Smooth muscle cell (in vitro differentiated cells): ENCODE data around the gene TBC1D23. TPM values are rescaled to one million over a fixed set of nuclear protein-coding genes. Genes with fewer than 3 reads are reported as not detected.
A peak's percentile ranks its signal among the peaks of the same experiment; 100 is the strongest.

Source experiments
- DNase-seq: peaks from one replicate; lab custom pipeline; 2025; ENCODE audit not compliant: unreplicated experiment; lab: John Stamatoyannopoulos, UW
- H2AFZ ChIP-seq: fragments of 200-600 bp; sonication (generic); 2 replicates; pipeline ENCODE4 v1.6.0; 2016; ENCODE audit warnings: antibody characterized with exemption, low read depth, mild to moderate bottlenecking
- H3F3A ChIP-seq: fragments of 200-600 bp; sonication (generic); 2 replicates; pipeline ENCODE4 v1.6.0; 2017; ENCODE audit warnings: antibody characterized with exemption, low read depth
- H3K27ac ChIP-seq: fragments of 200-600 bp; sonication (generic); 2 replicates; pipeline ENCODE4 v1.5.1; 2016; ENCODE audit warnings: low read depth, mild to moderate bottlenecking
- H3K27me3 ChIP-seq: fragments of 200-600 bp; sonication (generic); 2 replicates; pipeline ENCODE4 v1.6.1; 2016; ENCODE audit warnings: low read depth, mild to moderate bottlenecking
- H3K36me3 ChIP-seq: fragments of 200-600 bp; sonication (generic); 2 replicates; pipeline ENCODE4 v1.5.1; 2016; ENCODE audit warnings: low read depth
- H3K4me1 ChIP-seq: fragments of 200-600 bp; sonication (generic); 2 replicates; pipeline ENCODE4 v1.5.1; 2016; ENCODE audit warnings: low read depth
- H3K4me2 ChIP-seq: fragments of 200-600 bp; sonication (generic); 2 replicates; pipeline ENCODE4 v1.6.0; 2016; ENCODE audit warnings: mild to moderate bottlenecking
- H3K4me3 ChIP-seq: fragments of 200-600 bp; sonication (generic); 2 replicates; pipeline ENCODE4 v1.5.1; 2016; ENCODE audit warnings: mild to moderate bottlenecking
- H3K79me2 ChIP-seq: fragments of 200-600 bp; sonication (generic); 2 replicates; pipeline ENCODE4 v1.6.0; 2016; ENCODE audit warnings: low read depth, mild to moderate bottlenecking
- H3K9ac ChIP-seq: fragments of 200-600 bp; sonication (generic); 2 replicates; pipeline ENCODE4 v1.6.0; 2016; ENCODE audit warnings: low read depth
- H3K9me3 ChIP-seq: fragments of 200-600 bp; sonication (generic); replicated peaks from 2 replicates; pipeline ENCODE4 v1.5.1; 2016; ENCODE audit warnings: low read depth
- H4K20me1 ChIP-seq: fragments of 200-600 bp; sonication (generic); 2 replicates; pipeline ENCODE4 v1.6.0; 2016; ENCODE audit warnings: low read depth
- CTCF ChIP-seq: fragments of 200-600 bp; sonication (generic); IDR thresholded peaks from 2 replicates; pipeline ENCODE4 v1.5.1; 2017; ENCODE audit warnings: borderline replicate concordance, mild to moderate bottlenecking, antibody characterized with exemption; ENCODE audit not compliant: insufficient read depth, poor library complexity, severe bottlenecking
- WGBS: methylation state at CpG from one replicate; pipeline ENCODE4 v1.1.7; 2016; ENCODE audit warnings: low lambda C conversion rate; 5-methylcytosine and 5-hydroxymethylcytosine counted together
- polyA plus RNA-seq: library from polyadenylated mRNA; unstranded; fragments of >200 nt; fragmentation: Nextera tagmentation; extraction: Ambion mirVana; gene quantifications from 2 replicates; pipeline ENCODE4 v1.2.1, GENCODE V29; 2016
- total RNA-seq: library from RNA; depleted of rRNA; stranded (reverse); fragments of >200 nt; gene quantifications from 2 replicates; pipeline ENCODE4 v1.2.3, GENCODE V29; 2014

Gene TBC1D23
- total and polyA plus RNA-seq, 2 experiments from 2014 or later, result 36.0 to 77.7 TPM

GRCh38 chr3:100306695-100307094 is 45.9 kb downstream of the TBC1D23 start:
- Histone ChIP-seq H3K9ac (no peak overlapping the region), H3K36me3 (peaks cover 19% of the 10 kb centered on the region), H3K27me3 (no peaks in the 10 kb centered on the region), H4K20me1 (no peaks in the 10 kb centered on the region), H3K9me3 (no peaks in the 10 kb centered on the region), H3F3A (no peaks in the 10 kb centered on the region), H3K4me2 (no peak overlapping the region), H2AFZ (no peak overlapping the region), H3K4me3 (no peak overlapping the region), H3K4me1 (no peaks in the 10 kb centered on the region), H3K79me2 (no peaks in the 10 kb centered on the region), H3K27ac (no peak overlapping the region)
- no peak for TF ChIP-seq CTCF
- DNase-seq, result no peak
- 98% methylated on average over 1 of the region's 1 CpG for WGBS

- no peak overlapping the region for H3K4me2 ChIP-seq
Measured at GRCh38 chr3:100310355-100310965, 49.7 kb downstream of the TBC1D23 start.

GRCh38 chr3:100311011-100311410 is 50.2 kb downstream of the TBC1D23 start:
- WGBS, result 97% methylated on average over 2 of the region's 2 CpGs
- H3K36me3 ChIP-seq, result peaks cover 13% of the 10 kb centered on the region
- no peaks in the 10 kb centered on the region for H3K4me1 ChIP-seq
- no peaks in the 10 kb centered on the region for H3K9me3 ChIP-seq
- TF ChIP-seq CTCF, result no peak
- no peaks in the 10 kb centered on the region for H3K27me3 ChIP-seq
- H3K79me2 ChIP-seq, result no peaks in the 10 kb centered on the region
- H4K20me1 ChIP-seq, result no peaks in the 10 kb centered on the region
- H3K4me2 ChIP-seq, result no peak overlapping the region
- H3K27ac ChIP-seq, result no peak overlapping the region
- no peak overlapping the region for H2AFZ ChIP-seq
- no peak for DNase-seq
- no peak overlapping the region for H3K4me3 ChIP-seq
- H3F3A ChIP-seq, result no peaks in the 10 kb centered on the region
- H3K9ac ChIP-seq, result no peak overlapping the region

More at GRCh38 chr3:100310355-100310965, 49.7 kb downstream of the TBC1D23 start:
- Histone ChIP-seq H3F3A (no peaks in the 10 kb centered on the region), H3K27me3 (no peaks in the 10 kb centered on the region), H3K79me2 (no peaks in the 10 kb centered on the region), H3K36me3 (peaks cover 13% of the 10 kb centered on the region), H3K27ac (no peak overlapping the region), H3K9me3 (no peaks in the 10 kb centered on the region), H4K20me1 (no peaks in the 10 kb centered on the region), H3K4me3 (no peak overlapping the region), H2AFZ (no peak overlapping the region), H3K4me1 (no peaks in the 10 kb centered on the region), H3K9ac (no peak overlapping the region)
- no peak for DNase-seq
- TF ChIP-seq CTCF, result no peak
- WGBS, result 87% methylated on average over 3 of the region's 3 CpGs

GRCh38 chr3:100316641-100317069 is 55.9 kb downstream of the TBC1D23 start:
- Histone ChIP-seq H3K4me3 (no peak overlapping the region), H3K4me2 (no peak overlapping the region), H3K9me3 (no peaks in the 10 kb centered on the region), H2AFZ (no peak overlapping the region), H3K4me1 (no peaks in the 10 kb centered on the region), H3K27me3 (no peaks in the 10 kb centered on the region), H4K20me1 (peaks cover 14% of the 10 kb centered on the region), H3K9ac (no peak overlapping the region), H3F3A (no peaks in the 10 kb centered on the region), H3K36me3 (peaks cover 19% of the 10 kb centered on the region), H3K79me2 (no peaks in the 10 kb centered on the region), H3K27ac (no peak overlapping the region)
- 45% methylated on average over 8 of the region's 8 CpGs for WGBS
- DNase-seq, result no peak
- TF ChIP-seq CTCF, result peak; percentile 67
